Right hindlimb (tissue), 1 donor: ENCODE results near the gene CTNS.
A peak's percentile ranks its signal among the peaks of the same experiment; 100 is the strongest.
"Not testable (repeated sequence)": the region's sequence is repeated elsewhere in the genome, so short reads cannot be mapped to it uniquely, and the experiment has no call there.

ENCODE experiments used
- DNase-seq: peaks from one replicate; pipeline ENCODE4 v3.0.0-alpha.2; 2018

The CTNS gene

DNA sequence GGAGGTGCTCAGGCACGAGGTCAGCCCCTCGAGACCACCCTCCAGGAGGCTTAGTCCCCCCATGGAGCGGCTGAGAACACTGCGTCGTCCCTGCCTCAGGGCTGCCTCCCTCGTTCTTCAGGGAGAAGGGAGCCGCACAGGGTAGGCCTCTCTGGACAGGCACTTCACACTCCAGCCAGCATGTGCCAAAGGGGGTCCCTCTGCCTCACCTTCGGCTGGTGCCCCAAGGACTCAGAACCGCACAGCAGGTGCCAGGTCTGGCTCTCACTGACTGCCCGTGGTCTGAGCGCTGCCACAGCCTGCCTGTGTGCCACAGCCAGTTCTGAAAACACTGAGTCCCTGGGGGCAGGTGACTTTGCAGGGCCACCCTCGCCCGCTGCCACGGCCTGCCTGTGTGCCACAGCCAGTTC, 52.3 kb downstream of the CTNS start:
- DNase-seq: no peak

GRCh38 chr17:3689262-3690093, 52.9 kb downstream of the CTNS start:
- DNase-seq: no peak

DNA sequence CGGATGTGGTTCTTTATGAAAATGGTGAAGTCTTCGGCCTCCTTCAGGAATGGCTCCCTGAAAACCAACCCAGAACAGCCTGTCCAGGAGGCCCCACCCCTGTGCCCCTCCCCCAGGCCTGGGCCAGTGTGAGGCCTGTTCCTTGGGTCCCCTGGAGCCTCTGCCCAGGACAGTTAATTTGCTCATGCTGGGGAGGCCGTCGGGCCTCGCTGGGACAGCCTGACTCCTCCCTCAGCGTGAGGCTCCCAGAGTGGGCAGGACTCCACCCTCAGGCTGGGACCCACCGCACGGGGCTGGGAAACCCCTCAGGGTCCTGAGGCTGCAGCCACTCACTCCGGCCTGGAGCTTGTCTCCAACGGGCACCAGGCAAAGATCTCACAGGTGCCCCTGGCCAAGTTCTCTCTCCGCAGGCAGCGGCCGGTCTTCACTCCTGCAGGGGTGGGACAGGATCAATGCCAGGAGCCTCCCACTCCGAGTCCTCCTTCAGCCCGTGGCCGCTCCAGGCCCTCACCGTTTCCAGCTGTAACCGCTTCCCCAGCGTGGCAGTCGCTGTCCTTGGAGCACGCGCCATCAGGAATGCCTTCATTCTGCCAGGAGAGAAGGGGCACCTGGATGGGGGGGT, 53.6 kb downstream of the CTNS start:
- no peak for DNase-seq

- DNase-seq: no peak
Observed at GRCh38 chr17:3691617-3692067, 55.1 kb downstream of the CTNS start.

- no peak for DNase-seq
Observed at GRCh38 chr17:3692346-3692745, 55.8 kb downstream of the CTNS start.

DNA sequence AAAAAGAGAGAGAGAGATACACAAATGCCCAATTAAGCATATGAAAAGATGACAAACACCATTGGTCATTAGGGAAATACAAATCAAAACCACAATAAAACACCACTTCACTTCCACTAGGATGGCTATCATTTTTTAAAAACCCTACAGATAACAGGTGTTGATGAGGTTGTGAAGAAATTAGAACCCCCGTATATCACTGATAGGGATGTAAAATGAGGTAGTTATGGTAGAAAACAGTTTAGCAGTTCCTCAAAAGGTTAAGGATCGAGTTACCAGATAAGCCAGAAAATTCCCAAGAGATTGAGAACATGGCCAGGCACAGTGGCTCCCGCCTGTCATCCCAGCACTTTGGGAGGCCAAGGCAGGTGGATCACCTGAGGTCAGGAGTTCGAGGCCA, 56.6 kb downstream of the CTNS start:
- DNase-seq: no peak

- no peak for DNase-seq
Observed at GRCh38 chr17:3693829-3694231, 57.3 kb downstream of the CTNS start.

DNA sequence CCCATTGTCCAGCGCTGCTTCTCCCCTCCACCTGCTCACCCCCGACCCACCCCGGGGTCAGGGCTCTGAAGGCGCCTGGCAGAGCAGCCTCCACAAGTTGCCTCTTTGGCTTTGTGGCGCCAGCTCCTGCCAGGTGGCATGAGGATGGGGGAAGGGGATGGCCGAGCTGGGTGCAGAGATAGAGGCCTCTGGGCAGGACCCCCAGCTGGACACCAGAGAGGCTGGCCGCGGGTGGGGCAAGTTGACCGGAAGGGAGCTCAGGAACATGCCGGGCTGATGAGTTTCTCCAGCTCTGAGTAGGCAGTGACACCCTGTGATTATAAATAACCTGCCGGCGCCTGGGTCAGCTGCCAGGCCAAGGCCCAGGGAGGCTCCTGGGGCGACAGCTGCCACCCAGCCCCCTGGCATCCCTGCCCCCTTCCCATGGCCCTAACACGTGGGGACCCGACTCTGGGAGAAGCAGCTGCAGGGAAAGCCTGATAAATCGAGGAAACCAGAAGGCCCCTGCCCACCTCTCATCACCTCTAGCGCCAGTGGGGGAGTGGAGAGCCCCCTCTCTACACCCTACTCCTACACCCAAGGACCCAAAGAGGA, 58.7 kb downstream of the CTNS start:
- peak; percentile 51 for DNase-seq

- no peak for DNase-seq
Observed at GRCh38 chr17:3695723-3696411, 59.3 kb downstream of the CTNS start, which contains the start of gene P2RX5. P2RX5 (minus strand) TSS chr17:3696155; CDS start chr17:3696005, 150 bp downstream.

GRCh38 chr17:3697103-3697476, 60.5 kb downstream of the CTNS start:
- DNase-seq: no peak

- DNase-seq: no peak
Observed at GRCh38 chr17:3698139-3698538, 61.6 kb downstream of the CTNS start.

DNA sequence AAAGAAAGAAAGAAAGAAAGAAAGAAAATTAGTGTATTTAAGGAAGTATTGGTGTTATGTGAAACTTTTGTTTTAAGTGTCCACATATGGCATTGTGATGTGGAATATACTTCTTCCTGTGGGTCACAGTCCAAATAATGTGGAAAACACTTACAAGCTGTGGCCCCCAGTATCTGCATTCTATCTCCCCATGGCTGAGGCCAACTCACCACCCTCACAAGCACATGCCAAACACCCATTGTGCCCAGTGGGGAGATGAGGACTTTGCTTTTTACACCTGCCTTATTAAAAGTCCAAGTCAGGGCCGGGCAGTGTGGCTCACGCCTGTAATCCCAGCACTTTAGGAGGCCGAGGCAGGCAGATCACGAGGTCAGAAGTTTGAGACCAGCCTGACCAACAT, 63.4 kb downstream of the CTNS start:
- DNase-seq: no peak

- DNase-seq: not testable (repeated sequence)
Observed at GRCh38 chr17:3702041-3702539, 65.5 kb downstream of the CTNS start.

GRCh38 chr17:3704931-3705717, 68.6 kb downstream of the CTNS start:
- DNase-seq: no peak

DNA sequence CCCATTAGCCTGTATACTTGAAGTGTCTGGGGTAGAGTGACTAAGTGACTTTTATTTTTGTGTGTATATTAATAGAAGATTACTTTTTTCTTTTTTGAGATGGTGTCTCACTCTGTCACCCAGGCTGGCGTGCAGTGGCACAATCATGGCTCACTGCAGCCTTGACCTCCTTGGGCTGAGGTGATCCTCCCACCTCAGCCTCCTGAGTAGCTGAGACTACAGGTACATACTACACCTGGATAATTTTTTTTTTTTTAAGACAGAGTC, 69.1 kb downstream of the CTNS start:
- DNase-seq: not testable (repeated sequence)

DNA sequence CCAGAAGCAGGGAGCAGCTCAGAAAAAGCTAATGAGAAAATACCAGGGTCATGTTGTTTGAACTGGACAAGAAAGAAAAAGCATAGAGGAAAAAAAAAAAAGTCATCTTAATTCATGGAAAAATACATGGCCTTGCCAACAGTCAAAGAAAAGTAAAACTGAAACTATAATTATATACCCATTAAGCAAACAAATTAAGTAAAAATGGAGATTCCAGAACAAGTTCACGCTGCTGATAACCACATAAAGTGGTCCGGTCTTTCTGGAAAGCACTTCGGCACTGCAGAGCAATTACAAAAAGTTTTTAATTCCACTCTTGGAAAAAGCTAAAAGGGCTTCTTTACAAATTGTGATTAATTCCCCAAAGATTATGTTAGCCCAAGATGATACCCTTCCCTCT, 71.8 kb downstream of the CTNS start:
- DNase-seq: no peak

DNA sequence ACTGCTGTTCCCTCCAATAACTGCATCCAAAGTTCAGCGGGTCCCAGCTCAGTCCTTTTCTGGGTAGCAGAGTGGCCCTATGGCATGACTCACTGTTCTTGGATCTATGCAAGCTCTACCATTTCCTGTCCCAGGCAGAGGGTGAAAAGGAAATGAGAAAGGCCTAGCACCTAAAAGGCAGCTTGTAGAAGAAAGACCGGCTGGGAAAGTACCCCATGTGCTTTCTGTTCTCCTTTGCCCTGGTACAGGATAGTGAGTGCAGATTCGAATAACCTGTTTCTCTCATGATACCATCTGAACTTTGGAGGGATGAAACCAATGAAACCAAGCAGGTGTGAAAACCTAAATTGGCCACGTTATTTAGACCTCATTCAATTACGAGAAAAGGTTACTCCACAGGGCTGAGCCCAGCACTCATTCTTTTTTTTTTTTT, 74.4 kb downstream of the CTNS start:
- DNase-seq: no peak
